Measurements from ENCODE around the gene RFNG. TPM values are rescaled to one million over a fixed set of nuclear protein-coding genes. Genes with fewer than 3 reads are reported as not detected.
A peak's percentile ranks its signal among the peaks of the same experiment; 100 is the strongest.

RFNG gene
- total RNA-seq, 1 experiment from 2014 or later, result 25.5 TPM

DNA sequence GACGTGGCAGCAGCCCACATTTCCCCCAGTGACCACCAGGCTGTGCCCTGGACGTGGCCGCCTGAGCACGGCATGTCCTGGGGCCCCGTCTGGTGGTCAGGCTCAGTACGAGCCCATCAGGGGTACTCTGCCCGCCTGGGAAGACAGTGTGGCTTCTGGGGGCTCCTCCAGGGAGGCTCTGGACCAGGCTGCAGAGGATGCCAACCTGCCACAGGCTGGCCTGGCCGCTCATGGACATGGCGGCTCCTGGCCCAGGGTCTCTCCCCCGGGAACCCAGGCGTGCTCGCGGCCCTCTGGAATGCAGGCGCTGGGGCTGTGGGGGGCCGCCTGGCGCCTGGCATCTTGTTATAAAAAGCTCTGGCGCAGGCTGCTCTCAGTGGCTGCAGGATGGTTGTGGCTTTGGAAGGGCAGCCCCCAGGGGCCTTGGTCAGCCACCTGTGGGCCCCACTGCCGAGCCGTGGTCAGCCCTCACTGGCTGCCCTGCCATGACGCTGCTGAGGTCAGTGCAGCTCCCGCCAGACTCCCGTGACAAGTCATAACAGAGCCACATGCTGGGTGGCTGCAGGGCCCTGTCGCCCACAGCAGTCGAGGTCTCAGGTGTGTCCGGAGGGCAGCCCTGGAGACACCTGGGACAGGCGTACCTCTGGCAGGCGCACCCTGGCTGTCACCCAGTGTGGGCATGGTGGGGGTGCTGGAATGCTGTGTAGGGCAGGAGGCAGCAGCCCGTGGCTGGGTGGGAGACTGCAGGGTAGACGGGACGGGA is 43.9 kb downstream of the RFNG start:
- DNase-seq (ENCODE audit: extremely low read depth, low read depth), result no peak

GRCh38 chr17:82007228-82007494 is 44.5 kb downstream of the RFNG start:
- DNase-seq (ENCODE audit: extremely low read depth, low read depth), result no peak

DNA sequence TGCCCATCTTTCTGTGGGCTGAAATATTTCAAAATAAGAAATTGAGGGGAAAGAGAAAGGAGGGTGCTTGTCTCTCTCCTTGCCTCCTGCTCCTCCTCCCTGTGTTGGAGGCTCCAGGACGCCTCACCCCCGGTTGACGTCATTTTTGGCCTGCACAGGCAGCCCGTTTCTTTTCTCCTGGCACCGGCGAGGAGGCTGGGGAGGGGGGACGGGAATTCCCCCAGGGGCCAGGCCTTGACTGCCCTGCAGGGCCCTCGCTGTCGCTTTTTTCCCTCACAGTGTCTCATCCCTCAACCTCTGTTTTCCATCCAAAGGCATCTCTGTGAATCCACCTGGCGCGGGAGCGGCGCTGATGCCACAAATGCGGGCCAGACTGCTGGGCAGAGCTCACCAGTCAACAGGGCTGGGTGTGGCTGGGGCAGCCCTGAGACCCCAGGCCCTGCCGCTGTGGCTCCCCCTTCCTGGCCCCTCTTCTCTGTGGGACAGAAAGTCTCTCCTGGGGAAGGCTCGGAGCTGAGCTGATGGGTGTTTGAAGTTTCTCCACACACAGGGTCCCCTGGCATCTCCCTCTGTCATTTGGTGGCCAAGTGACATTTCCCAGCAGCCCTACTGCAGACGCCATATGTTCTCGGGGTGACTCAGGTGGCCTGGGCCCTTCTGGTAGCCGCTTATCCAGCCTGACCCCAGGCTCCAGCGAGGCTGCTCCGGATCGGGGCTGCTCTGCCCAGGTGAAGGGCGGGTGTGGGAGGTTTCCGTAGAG is 45.0 kb downstream of the RFNG start:
- DNase-seq (ENCODE audit: extremely low read depth, low read depth), result no peak

DNA sequence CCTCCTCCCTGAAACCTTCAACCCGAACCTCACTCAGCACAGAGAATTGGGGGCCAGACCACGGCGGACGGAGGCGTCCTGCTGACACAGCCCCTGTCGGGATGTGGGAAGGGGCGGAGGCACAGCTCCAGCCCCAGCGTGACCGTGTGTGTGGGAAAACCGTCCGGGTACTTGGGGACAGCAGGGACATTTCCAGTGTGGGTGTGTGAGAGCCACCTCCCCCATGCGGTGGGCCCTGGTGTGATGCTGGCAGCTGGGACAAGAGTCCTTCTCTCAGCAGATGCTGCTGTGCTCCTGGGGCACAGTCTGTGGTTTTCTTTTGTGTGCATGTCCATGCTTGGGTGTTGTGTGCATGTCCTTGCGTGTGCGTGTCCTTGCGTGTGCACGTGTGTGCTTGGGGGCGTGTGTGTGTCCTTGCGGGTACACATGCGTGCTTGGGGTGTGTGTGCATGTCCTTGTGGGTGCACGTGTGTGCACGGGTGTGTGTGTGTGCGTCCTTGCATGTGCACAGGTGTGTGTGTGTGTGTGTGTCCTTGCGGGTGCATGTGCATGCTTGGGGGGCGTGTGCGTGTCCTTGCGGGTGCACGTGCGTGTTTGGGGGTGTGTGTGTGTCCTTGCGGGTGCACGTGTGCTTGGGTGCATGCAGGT is 45.8 kb downstream of the RFNG start:
- no peak for DNase-seq (ENCODE audit: extremely low read depth, low read depth)

- DNase-seq (ENCODE audit: extremely low read depth, low read depth), result no peak
Measured at GRCh38 chr17:82004517-82005455, 46.8 kb downstream of the RFNG start.

DNA sequence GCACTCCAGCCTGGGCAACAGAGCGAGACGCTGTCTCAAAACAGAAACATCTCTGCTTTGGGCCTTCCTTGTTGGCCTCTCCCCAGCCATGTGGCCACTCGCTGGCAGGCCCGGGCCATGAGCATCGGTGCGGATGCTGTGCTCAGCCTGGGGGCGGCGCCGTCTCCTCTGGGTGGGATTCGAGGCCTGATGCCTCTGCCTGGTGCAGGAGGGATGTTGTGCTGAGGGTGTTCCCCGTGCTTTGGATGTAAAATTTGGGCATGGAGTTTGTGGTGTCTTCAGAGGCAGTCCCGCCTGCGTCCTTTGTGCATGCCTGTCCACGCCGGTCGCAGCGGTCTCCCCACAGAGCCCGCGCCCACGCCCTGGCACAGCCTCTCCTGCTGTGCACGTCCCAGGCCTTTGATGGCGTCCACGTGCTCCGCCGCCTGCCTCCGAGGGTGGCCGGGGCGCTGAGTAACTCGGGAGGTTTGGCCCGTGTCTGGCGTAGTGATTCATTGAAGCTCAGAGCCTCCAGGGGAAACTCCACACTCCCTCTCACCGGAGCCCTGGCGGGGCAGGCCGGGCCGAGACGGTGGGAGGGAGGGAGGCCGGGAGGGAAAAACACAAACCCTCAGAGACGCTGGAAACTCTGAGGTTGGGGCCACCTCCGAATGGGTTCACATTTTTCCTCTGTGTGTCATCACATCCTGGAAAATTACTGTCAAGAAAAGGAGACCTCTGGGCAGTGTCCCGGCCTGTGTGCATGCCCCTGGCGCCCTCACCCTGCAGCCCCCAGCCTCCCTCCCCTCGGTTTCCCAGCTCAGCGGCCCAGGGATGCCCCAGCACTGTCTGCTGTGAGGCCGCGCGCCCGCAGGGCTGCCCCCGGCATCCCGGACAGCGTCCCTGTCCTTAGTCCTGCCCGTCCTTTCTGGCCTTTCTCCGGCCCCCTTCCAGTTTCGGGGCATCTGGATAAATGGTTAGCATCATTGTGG is 47.9 kb downstream of the RFNG start:
- DNase-seq (ENCODE audit: extremely low read depth, low read depth), result peak; percentile 52

GRCh38 chr17:82001571-82002056 is 50.0 kb downstream of the RFNG start:
- DNase-seq (ENCODE audit: extremely low read depth, low read depth), result no peak

- no peak for DNase-seq (ENCODE audit: extremely low read depth, low read depth)
Measured at GRCh38 chr17:82000803-82001570, 50.6 kb downstream of the RFNG start.

DNA sequence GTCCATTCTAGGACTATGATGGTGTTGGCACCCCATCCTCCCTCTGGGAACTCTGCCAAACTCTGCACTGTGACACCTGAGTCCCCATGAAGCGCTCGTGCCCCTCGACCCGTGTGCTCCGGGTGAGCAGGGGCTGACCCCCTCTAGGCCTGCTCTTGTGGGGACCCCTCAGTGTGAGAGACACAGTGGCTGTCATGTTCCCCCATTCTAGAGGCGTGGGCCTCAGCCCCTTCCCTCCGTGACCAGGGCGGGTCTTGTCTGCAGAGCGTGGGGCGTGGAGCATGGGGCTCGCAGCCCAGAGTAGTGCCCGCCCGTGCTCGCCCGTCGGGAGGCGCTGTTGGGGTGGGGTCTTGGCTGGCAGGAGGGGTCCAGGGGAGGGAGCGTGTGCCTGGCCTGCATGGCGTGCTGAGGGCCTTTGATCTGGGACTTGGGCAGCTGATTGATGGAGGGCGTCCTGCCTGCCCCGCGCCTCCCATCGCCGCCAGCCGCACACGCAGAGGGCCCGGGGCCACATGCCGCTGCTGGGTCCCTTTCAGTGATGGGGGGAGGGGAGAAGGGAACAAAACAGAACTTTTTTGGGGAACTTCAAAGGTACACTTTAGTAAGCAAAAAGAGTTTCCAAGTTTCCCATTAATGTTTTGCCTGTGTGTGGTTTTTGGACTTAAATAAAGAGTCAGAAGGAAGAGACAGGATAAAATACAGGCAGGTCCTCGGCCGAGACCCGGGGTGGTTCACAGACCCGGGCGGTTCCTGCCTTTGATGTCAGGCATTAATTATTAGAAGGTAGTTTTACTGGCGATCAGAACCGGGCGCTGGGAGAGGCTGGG is 51.4 kb downstream of the RFNG start:
- no peak for DNase-seq (ENCODE audit: extremely low read depth, low read depth)

DNA sequence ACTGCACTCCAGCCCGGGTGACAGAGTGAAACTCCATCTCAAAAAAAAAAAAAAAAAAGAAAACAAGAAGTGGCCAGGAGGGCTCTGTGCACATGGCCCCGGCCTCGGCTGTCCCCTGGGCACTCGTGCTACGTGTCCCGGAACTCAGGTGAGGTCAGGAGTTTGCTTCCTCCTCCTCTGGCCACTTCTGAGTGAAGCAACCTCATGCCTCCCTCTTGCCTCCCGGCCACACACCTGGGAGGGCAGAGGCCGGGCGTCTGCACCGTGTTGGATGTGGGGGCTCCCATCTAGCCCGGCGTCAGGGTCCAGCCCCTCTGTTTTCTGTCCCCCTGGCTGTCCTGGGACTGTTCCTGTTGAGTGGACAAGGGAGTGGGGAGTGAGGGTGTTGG is 52.0 kb downstream of the RFNG start:
- no peak for DNase-seq (ENCODE audit: extremely low read depth, low read depth)

DNA sequence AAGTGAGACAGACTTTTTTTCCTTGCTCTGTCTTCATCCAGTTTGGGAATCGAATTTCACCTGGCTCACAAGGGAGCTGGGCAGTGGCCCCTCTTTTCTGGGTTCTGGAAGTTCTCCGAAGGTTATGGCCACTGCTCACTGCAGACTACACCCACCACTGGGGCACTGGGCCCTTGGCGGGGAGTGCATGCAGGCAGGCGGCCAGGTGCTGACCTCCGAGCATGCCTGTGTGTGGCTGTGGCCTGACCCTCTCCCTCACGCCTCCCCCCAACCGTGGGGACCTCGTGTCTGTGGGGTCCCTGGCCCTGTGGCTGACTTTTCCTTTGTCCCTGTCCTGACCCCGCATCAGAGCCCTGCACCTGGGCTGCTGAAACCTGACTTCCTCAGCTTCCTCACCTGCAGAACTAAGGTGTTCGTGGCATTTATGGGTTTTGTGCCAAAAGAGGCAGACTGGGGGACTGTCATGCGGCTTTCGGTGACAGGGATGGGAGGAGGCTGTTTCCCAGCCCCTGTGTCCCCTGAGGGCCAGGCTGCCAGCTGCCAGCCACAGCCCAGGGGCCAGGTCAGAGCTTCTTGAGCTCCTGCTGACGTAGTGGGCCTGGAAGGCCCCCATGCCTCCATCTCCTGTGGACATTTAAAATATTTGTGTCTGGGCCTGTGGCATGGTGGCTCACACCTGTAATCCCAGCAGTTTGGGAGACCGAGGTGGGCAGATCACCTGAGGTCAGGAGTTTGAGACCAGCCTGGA is 52.7 kb downstream of the RFNG start:
- DNase-seq (ENCODE audit: extremely low read depth, low read depth), result no peak

GRCh38 chr17:81998212-81998611 is 53.4 kb downstream of the RFNG start:
- no peak for DNase-seq (ENCODE audit: extremely low read depth, low read depth)

Other genes starting within 250 kb of the RFNG start
- 0.40 and 0.58 TPM in 2 replicates for gene GCGR, start 247.7 kb downstream of the RFNG start, total RNA-seq (2014; rRNA removed; shearing (Covaris generic))
- gene MCRIP1, start 218.5 kb downstream of the RFNG start, total RNA-seq (2014; rRNA removed; shearing (Covaris generic)), result 25.6 and 31.7 TPM in 2 replicates
- not detected in 2 replicates for gene PPP1R27, start 216.8 kb downstream of the RFNG start, total RNA-seq (2014; rRNA removed; shearing (Covaris generic))
- 800 and 860 TPM in 2 replicates for gene P4HB, start 191.3 kb downstream of the RFNG start, total RNA-seq (2014; rRNA removed; shearing (Covaris generic))
- 175 and 178 TPM in 2 replicates for gene ARHGDIA, start 180.5 kb downstream of the RFNG start, total RNA-seq (2014; rRNA removed; shearing (Covaris generic))
- 130 and 142 TPM in 2 replicates for gene ALYREF, start 160.2 kb downstream of the RFNG start, total RNA-seq (2014; rRNA removed; shearing (Covaris generic))
- 137 and 139 TPM in 2 replicates for gene ANAPC11, start 160.1 kb downstream of the RFNG start, total RNA-seq (2014; rRNA removed; shearing (Covaris generic))
- 0.05 TPM in 1 of 2 replicates, not detected in the other for gene NPB, start 149.6 kb downstream of the RFNG start, total RNA-seq (2014; rRNA removed; shearing (Covaris generic))
- 2.7 and 3.4 TPM in 2 replicates for gene PCYT2, start 140.4 kb downstream of the RFNG start, total RNA-seq (2014; rRNA removed; shearing (Covaris generic))
- gene SIRT7, start 133.6 kb downstream of the RFNG start, total RNA-seq (2014; rRNA removed; shearing (Covaris generic)), result 18.1 and 19.7 TPM in 2 replicates
- 62.5 and 64.3 TPM in 2 replicates for gene MAFG, start 124.1 kb downstream of the RFNG start, total RNA-seq (2014; rRNA removed; shearing (Covaris generic))
- gene PYCR1, start 114.5 kb downstream of the RFNG start, total RNA-seq (2014; rRNA removed; shearing (Covaris generic)), result 210 and 242 TPM in 2 replicates
- gene MYADML2, start 104.6 kb downstream of the RFNG start, total RNA-seq (2014; rRNA removed; shearing (Covaris generic)), result not detected in 2 replicates
- gene NOTUM, start 90.6 kb downstream of the RFNG start, total RNA-seq (2014; rRNA removed; shearing (Covaris generic)), result 0.15 TPM in 1 of 2 replicates, not detected in the other
- 20.5 and 21.1 TPM in 2 replicates for gene ASPSCR1, start 74.2 kb downstream of the RFNG start, total RNA-seq (2014; rRNA removed; shearing (Covaris generic))
- gene CENPX, start 28.9 kb downstream of the RFNG start, total RNA-seq (2014; rRNA removed; shearing (Covaris generic)), result 46.6 and 51.4 TPM in 2 replicates
- gene LRRC45, start 28.5 kb downstream of the RFNG start, total RNA-seq (2014; rRNA removed; shearing (Covaris generic)), result 6.1 and 7.4 TPM in 2 replicates
- gene RAC3, start 20.1 kb downstream of the RFNG start, total RNA-seq (2014; rRNA removed; shearing (Covaris generic)), result 19.0 and 25.5 TPM in 2 replicates
- gene DCXR, start 14.1 kb downstream of the RFNG start, total RNA-seq (2014; rRNA removed; shearing (Covaris generic)), result 42.6 and 44.3 TPM in 2 replicates
- 100 and 102 TPM in 2 replicates for gene GPS1, start 87 bp upstream of the RFNG start, total RNA-seq (2014; rRNA removed; shearing (Covaris generic))
- gene DUS1L, start 14.0 kb upstream of the RFNG start, total RNA-seq (2014; rRNA removed; shearing (Covaris generic)), result 123 and 176 TPM in 2 replicates
- 53.8 and 54.7 TPM in 2 replicates for gene FASN, start 46.4 kb upstream of the RFNG start, total RNA-seq (2014; rRNA removed; shearing (Covaris generic))
- 21.2 and 21.3 TPM in 2 replicates for gene CCDC57, start 161.0 kb upstream of the RFNG start, total RNA-seq (2014; rRNA removed; shearing (Covaris generic))
- gene SLC16A3, start 177.2 kb upstream of the RFNG start, total RNA-seq (2014; rRNA removed; shearing (Covaris generic)), result 217 and 220 TPM in 2 replicates
- gene CSNK1D, start 221.9 kb upstream of the RFNG start, total RNA-seq (2014; rRNA removed; shearing (Covaris generic)), result 26.6 and 31.6 TPM in 2 replicates